K562 (cell line): ENCODE data around the gene AASS. TPM values are rescaled to one million over a fixed set of nuclear protein-coding genes. Genes with fewer than 3 reads are reported as not detected.
"Not testable (repeated sequence)": the region's sequence is repeated elsewhere in the genome, so short reads cannot be mapped to it uniquely, and the experiment has no call there.

Experiments
- ATAC-seq: fragments of 200-7000 bp; cut with Tn5 transposase; 3 replicates; pipeline ENCODE4 v1.9.1; 2020; ENCODE audit warnings: moderate library complexity
- BruUV-seq: library from RNA; stranded (reverse); fragments of 400-500 nt; replicated peaks from 2 replicates; lab custom pipeline; 2021; lab: Mats Ljungman, UMichigan
- CTCF ChIA-PET: fragments of 300-600 bp; formaldehyde crosslinking; extraction: SDS; loops from one replicate; lab custom pipeline; 2021; ENCODE audit warnings: low intra/inter-chr PET ratio; lab: Yijun Ruan, JAX
- POLR2A ChIA-PET: fragments of 300-600, 350-650 bp; sonication (Branson Sonifier 250); formaldehyde crosslinking; extraction: SDS; loops from one replicate; lab custom pipeline; 2021; ENCODE audit warnings: antibody characterized with exemption, inconsistent platforms; lab: Yijun Ruan, JAX
- DNase-seq, 4 experiments: peaks; one replicate each; pipeline versions ENCODE4 v3.0.0 to v3.0.0-alpha.2; 2011 to 2018; ENCODE audit warnings: low spot score in 3 of 4, mixed read lengths in 3 of 4; ENCODE audit errors: extremely low read depth in 1 of 4
- FAIRE-seq: peaks from 2 replicates; lab custom pipeline; 2011; peaks lifted over from hg19 to GRCh38; lab: Jason Lieb, UNC
- H2AFZ ChIP-seq: 2 replicates; pipeline ENCODE4 v1.6.0; 2011; ENCODE audit warnings: low read depth, low read length, control low read depth, inconsistent platforms
- H3K27ac ChIP-seq: fragments of 200-600 bp; 3 replicates; pipeline ENCODE4 v1.8.0; 2011; ENCODE audit warnings: low read depth, mild to moderate bottlenecking, control low read depth, inconsistent platforms, low read length, moderate library complexity, mixed read lengths; ENCODE audit errors: extremely low read depth
- H3K27me3 ChIP-seq, 2 experiments: fragments of 300-600 bp in 1 of 2; 2 replicates in 1 of 2; 3 replicates in 1 of 2; pipeline versions ENCODE4 v1.6.0 to v1.8.0; 2011; ENCODE audit warnings: inconsistent platforms in 2 of 2, low read length in 2 of 2, mild to moderate bottlenecking in 1 of 2, mixed read lengths in 1 of 2, moderate library complexity in 1 of 2; ENCODE audit not compliant: control insufficient read depth in 2 of 2, insufficient read depth in 2 of 2
- H3K36me3 ChIP-seq: fragments of 300-600 bp; 3 replicates; pipeline ENCODE4 v1.8.0; 2011; ENCODE audit warnings: mild to moderate bottlenecking, low read length, inconsistent platforms; ENCODE audit not compliant: control insufficient read depth, insufficient read depth
- H3K4me1 ChIP-seq, 2 experiments: fragments of 200-600 bp in 1 of 2; replicated peaks in 1 of 2; 2 replicates in 1 of 2; 3 replicates in 1 of 2; pipeline versions ENCODE4 v1.5.1 to v1.8.0; 2011; ENCODE audit warnings: inconsistent platforms in 2 of 2, low read length in 2 of 2, mild to moderate bottlenecking in 1 of 2, mixed read lengths in 1 of 2, moderate library complexity in 1 of 2; ENCODE audit not compliant: control insufficient read depth in 2 of 2, insufficient read depth in 2 of 2
- H3K4me2 ChIP-seq: 2 replicates; pipeline ENCODE4 v1.6.1; 2011; ENCODE audit warnings: low read length, control low read depth, inconsistent platforms, mixed read lengths; ENCODE audit not compliant: insufficient read depth
- H3K4me3 ChIP-seq: fragments of 200-600 bp; sonication (generic), shearing (Covaris generic); 2 replicates; pipeline ENCODE4 v1.5.1; 2016; ENCODE audit warnings: control low read depth, inconsistent platforms
- H3K79me2 ChIP-seq: fragments of 200-600 bp; 3 replicates; pipeline ENCODE4 v1.8.0; 2011; ENCODE audit warnings: low read length, inconsistent platforms; ENCODE audit not compliant: control insufficient read depth, insufficient read depth
- H3K9ac ChIP-seq, 2 experiments: 2 replicates each; pipeline versions ENCODE4 v1.6.0 to v1.6.1; 2011; ENCODE audit warnings: low read depth in 2 of 2, low read length in 2 of 2, control low read depth in 1 of 2, inconsistent platforms in 1 of 2, mild to moderate bottlenecking in 1 of 2, mixed read lengths in 1 of 2; ENCODE audit not compliant: insufficient read depth in 1 of 2
- H3K9me1 ChIP-seq: one replicate; pipeline ENCODE4 v1.6.0; 2011; ENCODE audit warnings: inconsistent platforms, mild to moderate bottlenecking, low read length, moderate library complexity; ENCODE audit not compliant: control insufficient read depth, insufficient read depth
- H3K9me3 ChIP-seq: replicated peaks from 2 replicates; pipeline ENCODE4 v1.5.1; 2011; ENCODE audit warnings: low read depth, low read length, inconsistent platforms; ENCODE audit not compliant: control insufficient read depth, insufficient read depth
- H4K20me1 ChIP-seq: replicated peaks from 2 replicates; pipeline ENCODE4 v1.6.1; 2011; ENCODE audit warnings: low read length, inconsistent platforms, mixed read lengths; ENCODE audit not compliant: control insufficient read depth, insufficient read depth
- ARID3A ChIP-seq: IDR thresholded peaks from 2 replicates; pipeline ENCODE4 v1.6.1; 2012; ENCODE audit warnings: low read depth, low read length, improper control_type of control experiment, borderline replicate concordance
- ARNT ChIP-seq, 2 experiments: fragments of 450-650 bp; IDR thresholded peaks; 2 replicates each; pipeline ENCODE4 v1.6.1; 2016; ENCODE audit warnings: mild to moderate bottlenecking in 1 of 2
- CAMTA2 ChIP-seq: fragments of 250-450 bp; sonication (Bioruptor Pico); conservative IDR thresholded peaks from 2 replicates; pipeline ENCODE4 v1.5.1; 2022
- ERF ChIP-seq: fragments of 450-650 bp; formaldehyde crosslinking; IDR thresholded peaks from 2 replicates; pipeline ENCODE4 v1.4.0; 2020; ENCODE audit warnings: mild to moderate bottlenecking, mixed read lengths
- ILK ChIP-seq: fragments of 450-650 bp; IDR thresholded peaks from 2 replicates; pipeline ENCODE4 v1.6.1; 2016; ENCODE audit warnings: missing genetic modification characterization, low read depth, mild to moderate bottlenecking, missing compliant biosample characterization, moderate library complexity, borderline replicate concordance
- KHSRP ChIP-seq: fragments of 450-650 bp; IDR thresholded peaks from 2 replicates; pipeline ENCODE4 v1.6.1; 2017
- PRPF4 ChIP-seq: fragments of 200-400 bp; formaldehyde crosslinking; IDR thresholded peaks from one replicate; pipeline ENCODE4 v1.6.1; 2017; ENCODE audit warnings: low read length, low read depth, mild to moderate bottlenecking; ENCODE audit not compliant: insufficient read depth, poor library complexity, severe bottlenecking
- PYGO2 ChIP-seq: fragments of 450-650 bp; IDR thresholded peaks from 2 replicates; pipeline ENCODE4 v1.6.1; 2016; ENCODE audit warnings: mild to moderate bottlenecking, missing genetic modification characterization, moderate library complexity, missing compliant biosample characterization
- SRF ChIP-seq, 2 experiments: fragments of 250-450, 450-650 bp in 1 of 2; sonication (Bioruptor Pico) in 1 of 2; sonication (generic) in 1 of 2; formaldehyde crosslinking; IDR thresholded peaks; 2 replicates each; pipeline versions ENCODE4 v1.5.0 to v1.5.1; 2020 to 2022; ENCODE audit warnings: mild to moderate bottlenecking in 1 of 2, missing genetic modification reagents in 1 of 2
- WHSC1 ChIP-seq: IDR thresholded peaks from one replicate; pipeline ENCODE4 v1.6.1; 2012; ENCODE audit warnings: low read length, control low read depth, inconsistent platforms
- ZFX ChIP-seq: sonication (generic); formaldehyde crosslinking; IDR thresholded peaks from 2 replicates; pipeline ENCODE4 v1.8.0; 2022; ENCODE audit warnings: mild to moderate bottlenecking, missing genetic modification reagents, moderate library complexity
- ZNF174 ChIP-seq: fragments of 250-450 bp; sonication (Bioruptor Pico); IDR thresholded peaks from 2 replicates; pipeline ENCODE4 v1.4.0; 2020; ENCODE audit warnings: mild to moderate bottlenecking
- ZNF589 ChIP-seq: fragments of 200-800 bp; sonication (Bioruptor generic); IDR thresholded peaks from 2 replicates; pipeline ENCODE4 v1.6.1; 2016; ENCODE audit warnings: low read depth, missing genetic modification characterization, missing compliant biosample characterization
- WGBS: fragments of 100-300 bp; shearing (Covaris generic); methylation state at CpG from one replicate; pipeline ENCODE4 v1.1.6; 2016; ENCODE audit warnings: low coverage, mixed read lengths; ENCODE audit not compliant: insufficient coverage; ENCODE audit errors: missing lambda C conversion rate; 5-methylcytosine and 5-hydroxymethylcytosine counted together
- in situ Hi-C: fragments of 300-500 bp; cut with MboI; formaldehyde crosslinking; loops from 4 replicates; pipeline ENCODE4 v1.15.0; 2018; ENCODE audit warnings: inconsistent platforms, mixed read lengths
- intact Hi-C: fragments of 100-400 bp; cut with micrococcal nuclease; formaldehyde crosslinking; loops from 2 replicates; pipeline ENCODE4 v1.14.2; 2022
- polyA plus RNA-seq, 8 experiments: library from polyadenylated mRNA; depleted of rRNA in 4 of 8; stranded (reverse) in 5 of 8; unstranded in 3 of 8; fragments of >200 nt; fragmentation: Nextera tagmentation in 2 of 8; fragmentation: Illumina TruSeq in 1 of 8; extraction: Ambion mirVana in 2 of 8; extraction: Trizol in 1 of 8; gene quantifications; 2 replicates each; pipeline versions ENCODE4 v1.2.1 to v1.2.3, GENCODE V29; 2011 to 2014; ENCODE audit warnings: inconsistent platforms in 1 of 8, missing spikeins in 1 of 8
- total RNA-seq, 7 experiments: library from RNA; depleted of rRNA in 6 of 7; stranded (reverse); fragments of >200 nt in 6 of 7; fragmentation: Illumina TruSeq in 2 of 7; extraction: Trizol in 2 of 7; gene quantifications; 2 replicates each; pipeline versions ENCODE4 v1.2.1 to v1.2.3, GENCODE V29; 2011 to 2021; ENCODE audit warnings: low replicate concordance in 1 of 7

The AASS gene
- total and polyA plus RNA-seq, 9 of the 15 experiments (the other 6 are each of a cell fraction or from before 2014, with no cell fraction given) = 0.04 to 0.38 (median 0.07) TPM; not detected in 6

DNA sequence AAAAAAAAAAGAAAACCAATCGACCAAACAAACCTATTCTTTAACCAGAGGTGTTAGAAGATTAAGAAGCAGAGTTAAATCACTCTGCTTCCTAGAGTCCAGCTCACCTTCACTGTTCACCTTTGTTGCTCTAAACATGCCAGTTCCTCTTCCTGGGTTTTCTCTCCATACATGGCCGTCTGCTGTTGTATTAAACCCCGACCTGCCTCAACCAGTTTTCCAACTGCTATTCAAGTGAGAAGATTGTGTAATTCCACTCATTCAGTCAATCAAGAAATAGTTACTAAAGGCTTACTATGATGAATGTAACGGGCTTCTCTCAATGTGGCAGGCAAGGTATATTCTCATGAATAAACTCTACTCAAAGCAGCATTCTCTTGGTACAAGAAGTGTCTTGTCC lies 8.8 kb downstream of the AASS start (continued):
- no peak for TF ChIP-seq WHSC1

- H3K9me1 ChIP-seq, H3K36me3 ChIP-seq, FAIRE-seq, BruUV-seq, H3K9me3 ChIP-seq, H4K20me1 ChIP-seq, H2AFZ ChIP-seq, intact Hi-C loops, ATAC-seq, H3K4me2 ChIP-seq, DNase-seq, POLR2A ChIA-PET, H3K4me1 ChIP-seq, H3K27me3 ChIP-seq, H3K4me3 ChIP-seq, in situ Hi-C loops, H3K79me2 ChIP-seq, CTCF ChIA-PET, H3K27ac ChIP-seq, H3K9ac ChIP-seq: not testable (repeated sequence)
- WGBS = 0% methylated on average over 3 of the region's 3 CpGs
Measured at GRCh38 chr7:122134793-122135192, 9.3 kb downstream of the AASS start.

- POLR2A ChIA-PET = no interaction called here
- FAIRE-seq = no peak
- TF ChIP-seq ARNT (IDR thresholded peaks at IDR 0.05) (no peak), ILK (tag) (no peak), ERF (no peak), KHSRP (no peak), ZNF589 (CRISPR knock-in tag) (no peak), PYGO2 (no peak), SRF (CRISPR knock-in tag; IDR thresholded peaks at IDR 0.05) (no peak), PRPF4 (no peak), CAMTA2 (CRISPR knock-in tag) (no peak), ZFX (CRISPR knock-in tag) (no peak), ARID3A (no peak), ZNF174 (no peak)
Measured at GRCh38 chr7:122133477-122133876, 10.6 kb downstream of the AASS start.

More at GRCh38 chr7:122133477-122133876, 10.6 kb downstream of the AASS start:
- WGBS = under 1% methylated on average over 8 of the region's 8 CpGs
- CTCF ChIA-PET = no interaction called here
- no peaks in the 10 kb centered on the region for H3K9me1 ChIP-seq
- H4K20me1 ChIP-seq = no peaks in the 10 kb centered on the region
- no peak overlapping the region for H2AFZ ChIP-seq
- no peaks in the 10 kb centered on the region for H3K9me3 ChIP-seq
- ATAC-seq (no peak), DNase-seq (no peak)
- H3K27ac ChIP-seq = no peak overlapping the region
- intact Hi-C loops = no loop called here
- BruUV-seq = no TSS peak
- no peak overlapping the region for H3K4me2 ChIP-seq
- no peaks in the 10 kb centered on the region for H3K27me3 ChIP-seq
- no peaks in the 10 kb centered on the region for H3K36me3 ChIP-seq
- no peaks in the 10 kb centered on the region for H3K4me1 ChIP-seq
- H3K9ac ChIP-seq = no peak overlapping the region
- in situ Hi-C loops = no loop called here
- no peak overlapping the region for H3K4me3 ChIP-seq
- no peaks in the 10 kb centered on the region for H3K79me2 ChIP-seq
